ENCODE data around the gene NELL2.
"Not testable (repeated sequence)": the region's sequence is repeated elsewhere in the genome, so short reads cannot be mapped to it uniquely, and the experiment has no call there.

The NELL2 gene

DNA sequence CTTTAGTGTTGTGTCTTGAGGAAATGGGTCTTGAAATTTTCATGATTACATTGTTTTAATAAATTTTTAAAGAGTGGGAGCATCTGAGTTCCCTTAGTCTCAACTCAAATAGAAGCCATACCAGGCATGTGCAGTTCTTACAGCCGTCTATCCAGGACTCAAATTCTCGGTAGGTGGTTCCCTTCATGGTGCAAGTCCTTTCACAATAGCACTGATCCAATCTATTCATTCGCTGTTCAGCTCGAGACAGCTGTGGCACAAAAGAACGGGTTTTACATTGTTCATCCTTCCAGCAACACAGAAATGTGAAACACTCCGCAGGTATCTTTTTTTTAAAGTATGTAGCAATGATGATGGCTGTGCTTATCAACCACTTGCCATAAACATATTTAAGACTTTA lies 100.2 kb downstream of the NELL2 start:
- no peak for DNase-seq

DNA sequence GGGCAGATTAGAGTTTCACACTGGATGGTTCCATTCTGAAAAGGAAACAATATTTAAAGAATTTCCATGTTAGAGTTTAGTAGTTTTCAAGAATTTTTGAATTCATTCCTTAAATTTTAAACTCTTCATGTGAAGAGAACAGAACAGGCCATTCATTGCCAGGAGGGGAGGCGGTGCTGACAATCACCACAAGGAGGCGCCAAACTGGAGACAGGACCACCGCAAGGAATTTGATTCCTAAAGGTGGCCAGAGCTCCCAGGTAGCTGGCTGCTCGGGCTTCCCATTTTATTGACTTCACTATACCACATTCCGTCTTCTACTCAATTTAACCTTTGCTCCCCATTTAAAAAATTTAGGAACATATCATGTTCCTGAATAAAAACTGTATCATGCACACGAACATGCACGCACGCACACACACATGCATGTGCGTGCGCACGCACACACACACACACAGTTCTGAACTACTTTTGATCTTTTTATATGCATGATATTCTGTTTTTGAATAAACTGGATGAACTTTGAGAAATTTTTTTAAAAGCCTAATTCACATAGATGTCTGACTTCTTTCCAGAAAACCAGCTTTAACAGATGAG lies 101.2 kb downstream of the NELL2 start:
- no peak for DNase-seq

- no peak for DNase-seq
Measured at GRCh38 chr12:44771485-44772021, 104.6 kb downstream of the NELL2 start.

- DNase-seq, result no peak
Measured at GRCh38 chr12:44765796-44766195, 110.3 kb downstream of the NELL2 start.

GRCh38 chr12:44763021-44763420 lies 113.1 kb downstream of the NELL2 start:
- no peak for DNase-seq

- DNase-seq, result no peak
Measured at GRCh38 chr12:44759289-44759688, 116.8 kb downstream of the NELL2 start.

GRCh38 chr12:44750468-44750867 lies 125.6 kb downstream of the NELL2 start:
- DNase-seq, result no peak

- DNase-seq, result no peak
Measured at GRCh38 chr12:44749566-44749965, 126.5 kb downstream of the NELL2 start.

GRCh38 chr12:44748950-44749468 lies 127.1 kb downstream of the NELL2 start:
- DNase-seq, result no peak

DNA sequence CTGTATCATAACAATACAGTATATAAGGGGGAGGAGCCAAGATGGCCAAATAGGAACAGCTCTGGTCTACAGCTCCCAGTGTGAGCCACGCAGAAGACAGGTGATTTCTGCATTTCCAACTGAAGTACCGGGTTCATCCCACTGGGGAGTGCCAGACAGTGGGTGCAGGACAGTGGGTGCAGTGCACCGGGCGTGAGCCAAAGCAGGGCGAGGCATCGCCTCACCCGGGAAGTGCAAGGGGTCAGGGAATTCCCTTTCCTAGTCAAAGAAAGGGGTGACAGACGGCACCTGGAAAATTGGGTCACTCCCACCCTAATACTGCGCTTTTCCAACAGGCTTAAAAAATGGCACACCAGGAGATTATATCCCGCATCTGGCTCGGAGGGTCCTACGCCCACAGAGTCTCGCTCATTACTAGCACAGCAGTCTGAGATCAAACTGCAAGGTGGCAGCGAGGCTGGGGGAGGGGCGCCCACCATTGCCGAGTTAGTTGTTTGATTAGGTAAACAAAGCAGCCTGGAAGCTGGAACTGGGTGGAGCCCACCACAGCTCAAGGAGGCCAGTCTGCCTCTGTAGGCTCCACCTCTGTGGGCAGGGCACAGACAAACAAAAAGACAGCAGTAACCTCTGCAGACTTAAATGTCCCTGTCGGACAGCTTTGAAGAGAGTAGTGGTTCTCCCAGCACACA lies 134.7 kb downstream of the NELL2 start:
- DNase-seq, result not testable (repeated sequence)

DNA sequence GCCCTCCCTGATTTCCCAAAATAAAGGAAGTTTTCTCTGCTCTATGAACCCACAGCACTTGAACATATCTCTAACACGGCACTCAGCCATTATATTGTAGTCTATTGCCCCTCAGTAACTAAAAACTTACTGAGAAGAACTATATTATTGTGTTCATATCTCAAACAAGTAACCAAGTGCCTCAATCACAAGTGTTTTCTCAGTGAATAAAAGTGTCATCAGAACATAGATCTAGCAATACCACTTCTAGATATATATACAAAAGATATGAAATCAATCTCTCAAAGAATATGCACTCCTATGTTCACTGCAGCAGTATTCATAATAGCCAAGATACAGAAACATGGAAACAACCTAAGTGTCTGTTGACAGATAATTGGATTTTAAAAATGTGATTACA lies 138.1 kb downstream of the NELL2 start:
- no peak for DNase-seq

DNA sequence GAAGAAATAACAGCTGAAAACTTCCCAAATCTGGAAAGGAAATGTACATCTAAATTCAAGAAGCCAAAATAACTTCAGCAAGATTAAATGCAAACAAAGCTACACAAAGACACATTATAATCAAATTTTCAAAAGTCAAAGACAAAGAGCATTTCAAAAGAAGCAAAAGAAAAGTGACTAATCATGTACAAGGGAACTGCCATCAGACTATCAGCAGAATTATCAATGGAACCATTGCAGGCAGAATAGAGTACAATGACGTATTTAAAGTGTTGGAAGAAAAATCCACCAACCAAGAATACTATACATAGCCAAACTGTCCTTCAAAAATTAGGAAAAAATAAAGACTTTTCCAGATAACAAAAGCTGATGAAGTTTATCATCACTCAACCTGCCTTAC lies 147.5 kb downstream of the NELL2 start:
- no peak for DNase-seq

DNA sequence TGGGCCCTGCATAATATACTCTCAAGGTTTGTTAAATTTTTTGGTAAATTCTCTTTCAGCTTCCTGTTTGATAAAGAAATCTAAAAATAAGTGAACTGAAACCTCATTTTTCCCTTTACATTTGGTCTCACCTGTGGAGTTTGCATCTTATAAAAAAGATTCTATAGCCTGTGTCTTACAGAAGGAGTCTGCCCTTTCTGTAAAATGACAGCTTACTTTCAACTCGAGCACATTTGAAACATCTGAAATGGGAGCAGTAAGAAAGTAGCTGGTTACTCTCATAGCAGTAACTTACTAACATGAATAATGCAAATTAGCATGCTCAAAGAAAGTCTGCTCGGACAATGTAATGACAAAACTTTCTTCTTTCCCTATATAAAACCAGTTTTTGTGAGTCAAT lies 155.8 kb downstream of the NELL2 start:
- no peak for DNase-seq

DNA sequence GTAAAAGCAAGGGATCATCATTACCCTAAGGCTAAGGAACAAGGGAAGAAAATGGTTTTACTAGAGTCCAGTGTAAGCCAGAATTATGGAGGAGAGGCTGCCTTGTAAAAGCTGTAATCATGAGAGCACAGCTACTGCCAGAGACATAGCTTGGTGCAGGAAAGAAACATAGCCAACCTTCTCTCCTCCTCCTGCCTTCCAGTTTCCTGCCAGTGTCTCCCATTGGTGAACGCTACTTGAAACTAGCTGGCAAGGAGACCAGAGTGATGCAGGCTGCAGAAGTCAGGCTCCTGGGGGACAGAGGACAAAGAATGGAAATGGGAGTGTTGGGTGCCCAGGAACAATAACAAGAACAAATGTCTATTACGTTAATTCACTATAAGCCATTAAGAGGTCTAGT lies 158.5 kb downstream of the NELL2 start:
- DNase-seq, result no peak

GRCh38 chr12:44716711-44717110 lies 159.4 kb downstream of the NELL2 start:
- no peak for DNase-seq

DNA sequence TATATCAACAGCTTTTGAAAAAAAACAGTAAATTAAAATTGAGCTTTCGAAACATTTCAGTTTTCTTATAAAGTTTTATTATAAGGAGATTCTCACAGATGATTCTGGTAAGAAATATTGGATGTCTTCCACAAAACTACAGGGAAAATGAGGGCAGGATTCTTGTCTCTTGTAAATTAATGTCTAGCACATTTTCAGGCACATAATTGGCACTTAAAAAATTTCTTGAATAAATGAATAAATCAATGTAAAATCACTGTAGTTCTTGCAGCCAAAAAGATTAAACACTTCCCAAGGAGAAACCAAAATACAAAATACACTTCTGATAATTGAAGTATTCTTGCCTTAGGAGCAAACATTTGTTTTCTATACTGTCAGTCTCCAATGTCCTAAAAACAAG lies 164.4 kb downstream of the NELL2 start:
- no peak for DNase-seq

- no peak for DNase-seq
Measured at GRCh38 chr12:44709166-44709565, 166.9 kb downstream of the NELL2 start.

DNA sequence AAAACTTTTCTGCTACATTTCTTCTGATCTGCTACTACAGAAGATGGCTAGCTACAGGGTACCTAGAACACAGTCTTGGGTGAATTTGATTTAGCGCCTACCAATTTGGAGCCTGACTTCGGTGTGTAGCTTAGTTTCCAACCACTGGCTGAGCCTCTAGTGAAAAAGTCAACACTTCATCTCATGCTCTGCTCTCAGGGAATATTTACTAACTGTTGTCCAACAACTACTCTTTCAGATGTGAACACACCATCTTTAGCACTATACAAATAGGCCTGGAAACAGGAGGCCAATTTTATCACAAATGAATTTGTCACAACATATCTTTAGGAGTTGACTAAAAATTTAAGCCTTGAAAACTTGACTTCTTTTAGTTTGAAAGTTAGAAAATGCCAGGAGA lies 167.9 kb downstream of the NELL2 start:
- DNase-seq, result no peak

- no peak for DNase-seq
Measured at GRCh38 chr12:44703182-44703910, 172.8 kb downstream of the NELL2 start.

- no peak for DNase-seq
Measured at GRCh38 chr12:44697511-44697910, 178.6 kb downstream of the NELL2 start.

DNA sequence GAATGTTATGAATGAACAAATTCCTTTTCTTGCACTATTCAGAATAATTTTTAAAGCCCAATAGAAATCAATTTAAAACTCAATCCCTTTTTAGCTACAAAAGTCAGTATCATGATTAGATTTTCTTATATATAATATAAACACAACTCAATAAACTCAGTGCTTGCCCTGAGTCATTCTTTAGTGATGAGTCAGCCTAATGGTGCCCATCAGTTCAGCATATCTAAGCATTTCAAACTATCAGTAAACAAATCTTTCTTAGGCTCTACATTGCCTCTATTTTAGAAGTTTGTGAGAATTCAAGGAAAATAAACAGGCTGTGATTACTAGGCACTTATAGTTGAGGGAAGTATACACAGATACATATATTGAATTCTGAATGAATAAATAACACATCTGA lies 179.6 kb downstream of the NELL2 start:
- DNase-seq, result no peak

DNA sequence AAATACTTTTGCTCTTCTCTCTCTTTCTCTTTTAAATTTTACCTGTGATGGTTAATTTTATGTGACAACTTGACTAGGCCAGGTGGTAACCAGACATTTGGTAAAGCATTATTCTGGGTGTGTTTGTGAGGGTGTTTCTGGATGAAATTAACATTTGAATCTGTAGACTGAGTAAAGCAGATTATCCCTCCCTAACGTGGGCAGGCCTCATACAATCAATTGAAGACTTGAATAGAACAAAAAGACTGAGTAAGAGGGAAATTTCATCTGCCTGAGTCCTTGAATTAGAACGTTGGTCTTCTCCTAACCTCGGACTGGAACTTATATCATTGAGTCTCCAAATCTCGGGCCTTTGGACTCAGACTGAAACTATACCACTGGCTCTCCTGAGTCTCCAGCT lies 182.1 kb downstream of the NELL2 start:
- no peak for DNase-seq

DNA sequence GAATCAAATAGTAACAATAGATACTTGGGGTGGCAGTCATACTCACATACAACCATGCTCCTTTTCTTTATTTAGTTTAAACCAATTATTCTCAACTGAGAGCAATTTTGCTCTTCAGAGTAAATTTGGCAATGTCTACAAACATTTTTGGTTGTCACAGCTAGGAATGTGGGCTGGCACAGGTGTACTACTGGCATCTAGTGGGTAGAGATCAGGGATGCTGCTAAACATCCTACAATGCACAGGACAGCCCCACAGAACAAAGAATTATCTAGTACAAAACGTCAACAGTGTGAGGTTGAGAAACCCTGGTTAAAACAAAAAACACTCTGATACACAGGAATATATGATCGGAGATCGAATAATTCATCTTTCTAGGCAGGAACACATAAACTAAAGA lies 186.5 kb downstream of the NELL2 start:
- DNase-seq, result no peak
